HG03439 (cell line): Measurements from ENCODE around the gene SIAH3.

ENCODE experiments used
- ATAC-seq: cut with Tn5 transposase; IDR thresholded peaks from one replicate; pipeline ENCODE4 v1.9.1; 2021; ENCODE audit warnings: mild to moderate bottlenecking, moderate library complexity; ENCODE audit not compliant: unreplicated experiment

Gene SIAH3

GRCh38 chr13:45863709-45864590 is 12.4 kb upstream of the SIAH3 start:
- no peak for ATAC-seq

- no peak for ATAC-seq
Measured at GRCh38 chr13:45861322-45861721, 9.8 kb upstream of the SIAH3 start.

GRCh38 chr13:45860240-45860639 is 8.7 kb upstream of the SIAH3 start:
- no peak for ATAC-seq

GRCh38 chr13:45859705-45860104 is 8.2 kb upstream of the SIAH3 start:
- no peak for ATAC-seq

GRCh38 chr13:45852494-45852893 is 941 bp upstream of the SIAH3 start:
- no peak for ATAC-seq

GRCh38 chr13:45851956-45852355 is 403 bp upstream of the SIAH3 start:
- no peak for ATAC-seq

GRCh38 chr13:45850027-45850613 is 1.4 kb downstream of the SIAH3 start:
- no peak for ATAC-seq

GRCh38 chr13:45849408-45849807 is 2.1 kb downstream of the SIAH3 start:
- no peak for ATAC-seq

- no peak for ATAC-seq
Measured at GRCh38 chr13:45847554-45848224, 3.9 kb downstream of the SIAH3 start.

- no peak for ATAC-seq
Measured at GRCh38 chr13:45846681-45847080, 4.9 kb downstream of the SIAH3 start.

GRCh38 chr13:45838171-45838745 is 13.3 kb downstream of the SIAH3 start:
- ATAC-seq = no peak

- no peak for ATAC-seq
Measured at GRCh38 chr13:45837111-45837510, 14.4 kb downstream of the SIAH3 start.

GRCh38 chr13:45834411-45834994 is 17.1 kb downstream of the SIAH3 start:
- ATAC-seq = no peak

GRCh38 chr13:45833663-45834375 is 17.7 kb downstream of the SIAH3 start:
- ATAC-seq = no peak

GRCh38 chr13:45833242-45833641 is 18.3 kb downstream of the SIAH3 start:
- ATAC-seq = no peak

GRCh38 chr13:45831851-45832250 is 19.7 kb downstream of the SIAH3 start:
- ATAC-seq = no peak

- no peak for ATAC-seq
Measured at GRCh38 chr13:45830121-45830520, 21.4 kb downstream of the SIAH3 start.

GRCh38 chr13:45828256-45828968 is 23.1 kb downstream of the SIAH3 start:
- ATAC-seq = no peak

- no peak for ATAC-seq
Measured at GRCh38 chr13:45827318-45827717, 24.2 kb downstream of the SIAH3 start.

GRCh38 chr13:45826731-45827130 is 24.8 kb downstream of the SIAH3 start:
- no peak for ATAC-seq
